NCI-H748 treated with DMSO at 0.1 percent for 48 hours (cell line): ENCODE data around the gene KRT28.
A peak's percentile ranks its signal among the peaks of the same experiment; 100 is the strongest.
"Not testable (repeated sequence)": the region's sequence is repeated elsewhere in the genome, so short reads cannot be mapped to it uniquely, and the experiment has no call there.

Source experiments
- DNase-seq: peaks from one replicate; lab custom pipeline; 2025; lab: John Stamatoyannopoulos, UW

KRT28 gene

DNA sequence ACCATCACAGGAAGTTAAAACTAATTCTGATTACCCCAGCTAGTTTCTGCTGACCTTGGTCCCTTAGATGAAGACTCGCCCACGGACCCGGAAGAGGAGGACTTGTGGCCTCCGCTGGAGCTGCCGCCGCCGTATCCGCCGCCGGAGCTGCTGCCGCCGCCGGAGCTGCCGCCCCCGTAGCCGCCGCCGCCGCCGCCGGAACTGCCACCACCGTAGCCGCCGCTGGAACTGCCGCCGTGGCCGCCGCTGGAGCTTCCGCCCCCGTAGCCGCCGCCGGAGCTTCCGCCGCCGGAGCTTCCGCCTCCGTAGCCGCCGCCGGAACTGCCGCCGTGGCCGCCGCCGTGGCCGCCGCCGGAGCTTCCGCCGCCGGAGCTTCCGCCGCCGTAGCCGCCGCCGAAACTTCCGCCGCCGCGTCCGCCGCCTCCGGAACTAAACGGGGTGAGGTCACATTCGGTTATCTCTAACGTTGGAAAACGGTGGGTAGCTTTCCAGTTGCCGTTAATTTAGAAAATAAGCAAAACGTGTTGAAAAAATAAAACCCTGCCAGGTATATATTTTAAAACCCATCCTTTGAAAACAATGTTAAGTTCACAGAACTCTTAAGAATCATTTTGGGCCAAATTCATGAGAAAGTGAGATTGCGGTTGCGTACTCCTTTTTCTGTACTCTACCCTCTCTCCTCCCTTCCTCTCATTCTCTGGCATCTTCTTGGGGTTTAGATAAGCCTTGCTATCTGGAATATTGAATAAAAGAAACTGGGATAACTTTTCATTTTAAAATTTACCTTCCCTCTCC lies 19.2 kb upstream of the KRT28 start:
- DNase-seq, result peak; percentile 54

DNA sequence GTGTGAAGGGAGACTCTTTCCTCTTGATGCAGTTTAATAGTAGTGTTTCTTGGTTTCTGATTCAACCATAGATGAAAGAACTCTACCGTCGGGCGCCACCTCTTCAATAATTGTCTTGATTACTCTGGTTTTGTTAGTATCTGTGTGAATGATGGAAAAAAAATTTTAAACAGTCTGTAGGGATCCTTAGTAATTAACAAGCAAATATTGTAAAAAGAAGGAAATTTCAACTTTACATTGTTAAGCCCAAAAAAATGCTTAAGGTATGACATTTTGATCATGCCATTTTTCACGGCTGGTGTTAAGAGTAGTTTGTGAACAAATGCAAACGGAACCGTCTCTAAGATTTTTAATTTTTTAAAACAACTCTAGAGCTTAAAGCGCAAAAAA lies 18.6 kb upstream of the KRT28 start:
- no peak for DNase-seq

GRCh38 chr17:40817103-40817682 lies 17.4 kb upstream of the KRT28 start:
- DNase-seq, result no peak

GRCh38 chr17:40816569-40816968 lies 16.8 kb upstream of the KRT28 start:
- no peak for DNase-seq

- no peak for DNase-seq
Measured at GRCh38 chr17:40815381-40815780, 15.6 kb upstream of the KRT28 start.

DNA sequence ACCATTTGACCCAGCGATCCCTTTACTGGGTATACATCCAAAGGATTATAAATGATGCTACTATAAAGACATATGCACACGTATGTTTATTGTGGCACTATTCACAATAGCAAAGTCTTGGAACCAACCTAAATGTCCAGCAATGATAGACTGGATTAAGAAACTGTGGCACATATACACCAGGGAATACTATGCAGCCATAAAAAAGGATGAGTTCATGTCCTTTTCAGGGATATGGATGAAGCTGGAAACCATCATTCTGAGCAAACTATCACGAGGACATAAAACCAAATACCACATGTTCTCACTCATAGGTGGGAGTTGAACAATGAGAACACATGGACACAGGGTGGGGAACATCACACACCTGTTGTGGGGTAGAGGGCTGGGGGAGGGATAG lies 14.9 kb upstream of the KRT28 start:
- DNase-seq, result not testable (repeated sequence)

- no peak for DNase-seq
Measured at GRCh38 chr17:40813804-40814203, 14.0 kb upstream of the KRT28 start.

DNA sequence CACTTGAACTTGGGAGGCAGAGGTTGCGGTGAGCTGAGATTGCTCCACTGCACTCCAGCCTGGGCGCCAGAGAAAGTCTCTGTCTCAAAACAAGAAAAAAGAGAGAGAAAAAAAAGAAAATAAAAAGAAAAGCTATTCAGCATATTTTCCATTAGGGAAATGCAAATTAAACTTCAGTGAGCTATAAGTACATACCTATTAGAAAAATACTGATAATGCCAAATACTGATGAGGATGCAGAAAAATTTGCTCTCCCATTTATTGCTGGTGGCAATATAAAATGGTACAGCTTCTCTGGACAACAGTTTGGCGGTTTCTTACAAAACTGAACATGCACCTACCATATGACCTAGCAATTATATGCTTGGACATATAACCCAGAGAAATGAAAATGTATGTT lies 12.9 kb upstream of the KRT28 start:
- no peak for DNase-seq

- no peak for DNase-seq
Measured at GRCh38 chr17:40810494-40810893, 10.7 kb upstream of the KRT28 start.

- DNase-seq, result no peak
Measured at GRCh38 chr17:40809721-40810421, 10.1 kb upstream of the KRT28 start.

- no peak for DNase-seq
Measured at GRCh38 chr17:40806131-40806530, 6.4 kb upstream of the KRT28 start.

- DNase-seq, result peak; percentile 74
Measured at GRCh38 chr17:40803617-40804082, 3.9 kb upstream of the KRT28 start.

DNA sequence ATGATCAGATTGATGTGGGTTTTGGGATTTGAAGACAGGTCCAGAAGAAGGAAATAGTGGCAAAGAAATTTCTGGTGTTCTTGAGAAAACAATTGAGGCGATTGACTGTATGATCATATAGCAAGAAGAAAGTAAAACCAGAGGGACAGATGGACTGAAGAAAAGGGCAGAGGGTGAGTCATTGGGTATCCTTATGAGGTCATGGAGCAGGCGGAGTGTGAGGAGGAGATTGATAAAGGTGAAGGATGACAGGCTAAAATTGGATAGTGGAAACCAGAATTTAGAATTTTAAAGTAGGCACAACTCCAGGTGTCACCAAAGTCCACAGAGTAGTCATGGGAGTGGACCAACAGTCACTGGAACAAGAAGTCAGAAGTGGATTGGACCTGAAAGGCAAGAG lies 1.4 kb upstream of the KRT28 start:
- no peak for DNase-seq

- no peak for DNase-seq
Measured at GRCh38 chr17:40800381-40800780, 622 bp upstream of the KRT28 start.

DNA sequence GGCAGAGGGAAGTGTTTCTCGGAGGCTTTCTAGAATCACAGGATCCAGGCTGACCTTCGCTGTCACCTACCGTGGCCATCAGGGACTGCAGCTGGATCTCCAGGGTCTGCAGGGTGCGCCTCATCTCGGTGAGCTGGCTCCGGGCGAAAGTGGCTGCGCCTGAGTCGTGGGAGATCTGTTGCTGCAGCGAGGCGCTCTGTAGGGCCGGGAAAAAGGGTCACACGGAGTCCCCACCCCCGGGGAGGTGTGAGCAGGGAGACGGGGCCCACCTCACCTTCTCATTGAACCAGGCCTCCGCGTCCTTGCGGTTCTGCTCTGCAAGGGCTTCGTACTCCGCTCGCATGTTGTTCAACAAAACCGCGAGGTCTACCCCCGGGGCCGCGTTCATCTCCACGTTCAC lies 2.9 kb downstream of the KRT28 start:
- no peak for DNase-seq

DNA sequence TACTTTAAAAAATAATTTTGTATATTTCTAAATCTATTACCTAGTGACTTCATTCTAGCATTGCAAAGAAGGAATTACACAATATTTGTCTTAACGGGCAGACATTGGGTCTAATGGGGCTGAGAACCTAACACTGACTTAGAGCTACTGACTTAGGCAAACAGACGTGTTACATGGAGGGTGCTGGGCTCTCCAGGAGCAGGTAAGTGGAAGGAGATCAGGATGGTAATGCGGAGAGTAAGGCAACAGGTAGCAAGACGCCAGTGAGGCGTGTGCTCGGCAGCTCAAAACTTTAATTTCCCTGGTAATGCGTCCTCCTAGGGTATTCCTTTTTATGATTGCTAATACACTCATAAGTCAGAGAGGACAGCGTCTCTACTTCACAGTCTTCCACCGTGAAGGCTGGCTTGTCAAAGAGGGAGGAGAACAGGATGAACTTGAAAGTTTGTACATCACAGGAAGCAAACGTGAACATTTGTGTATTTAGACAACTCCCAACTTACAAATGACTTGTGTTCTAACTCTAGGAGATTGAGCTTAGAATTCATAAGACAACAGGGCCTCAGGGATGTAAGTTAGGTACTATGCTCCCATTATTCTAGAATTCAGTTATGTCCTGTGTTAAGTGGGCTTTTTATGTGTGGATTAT lies 4.6 kb downstream of the KRT28 start:
- DNase-seq, result no peak

- no peak for DNase-seq
Measured at GRCh38 chr17:40794466-40794865, 5.3 kb downstream of the KRT28 start.

- DNase-seq, result no peak
Measured at GRCh38 chr17:40793832-40794231, 5.9 kb downstream of the KRT28 start.

DNA sequence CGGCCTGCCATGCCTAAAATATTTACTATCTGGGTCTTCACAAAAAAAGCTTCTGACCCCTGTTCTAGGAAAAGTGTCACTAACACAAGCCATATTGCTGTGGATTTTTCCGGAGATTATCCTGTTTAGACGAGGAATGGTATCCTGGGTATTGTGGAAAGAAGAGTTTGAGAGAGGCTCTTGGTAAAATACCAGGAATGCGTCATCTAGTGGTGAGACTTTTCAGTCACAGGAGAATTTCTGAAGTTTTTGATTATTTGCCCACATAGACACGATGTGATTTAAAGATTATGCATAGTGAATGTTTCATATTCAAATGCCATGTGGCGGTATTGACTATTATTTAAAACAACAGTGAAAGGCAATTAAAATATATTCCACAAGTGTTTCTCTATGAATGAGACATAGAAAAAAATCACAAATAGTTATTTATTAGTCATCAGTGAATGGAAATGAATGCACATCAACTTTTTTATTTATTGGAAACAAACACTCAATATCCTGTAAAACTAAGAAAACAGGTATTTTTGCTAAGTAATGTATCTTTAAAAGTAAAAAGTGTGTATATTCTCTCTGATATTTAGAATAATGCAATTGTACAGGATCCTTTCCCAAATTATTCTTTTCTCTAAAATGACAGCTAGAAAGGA lies 7.8 kb downstream of the KRT28 start:
- peak; percentile 5 for DNase-seq

DNA sequence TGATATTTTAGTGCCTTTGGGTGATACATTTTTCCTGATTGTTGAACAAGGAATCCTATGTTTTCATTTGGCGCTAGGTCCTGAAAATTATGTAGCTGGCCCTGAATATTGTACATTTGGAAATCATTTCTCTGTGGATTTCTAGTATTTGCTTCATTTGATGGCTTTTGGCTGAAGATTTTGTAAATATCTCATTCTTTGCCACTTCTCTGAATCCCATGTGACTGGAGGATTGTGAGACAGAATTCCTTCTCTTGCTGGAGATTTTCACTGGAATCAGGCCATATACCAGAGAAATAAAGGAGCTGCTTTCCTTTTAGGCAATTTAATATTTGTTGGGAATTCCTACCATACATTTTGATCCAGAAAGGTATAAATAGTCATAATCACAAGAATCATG lies 8.6 kb downstream of the KRT28 start:
- DNase-seq, result no peak

DNA sequence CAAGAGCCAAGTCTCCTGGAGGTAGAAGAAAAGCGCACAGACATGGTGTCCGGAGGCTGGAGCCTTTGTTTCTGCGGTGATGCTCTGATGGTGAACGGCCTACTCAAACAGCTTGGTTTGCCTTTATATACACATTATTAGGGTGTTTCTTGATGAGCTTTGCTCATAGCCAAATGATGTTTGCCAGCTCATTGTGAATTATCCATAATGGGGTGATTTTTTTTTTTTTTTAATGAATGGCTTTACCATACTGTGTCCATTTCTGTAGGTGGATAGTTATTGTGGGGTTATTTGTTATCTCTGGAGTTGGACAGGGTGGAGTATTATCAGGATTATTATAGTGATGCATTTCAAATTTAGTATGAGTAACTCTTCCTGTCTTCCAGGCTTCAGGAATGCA lies 17.3 kb downstream of the KRT28 start, which contains the start of gene KRT27:
TSS of gene KRT27 (minus strand) at position 101 of the 400 bp plus-strand sequence. CDS start at position 44, 57 bp downstream.
- no peak for DNase-seq
